Measurements from ENCODE around the gene SPOCD1.

SPOCD1 gene

DNA sequence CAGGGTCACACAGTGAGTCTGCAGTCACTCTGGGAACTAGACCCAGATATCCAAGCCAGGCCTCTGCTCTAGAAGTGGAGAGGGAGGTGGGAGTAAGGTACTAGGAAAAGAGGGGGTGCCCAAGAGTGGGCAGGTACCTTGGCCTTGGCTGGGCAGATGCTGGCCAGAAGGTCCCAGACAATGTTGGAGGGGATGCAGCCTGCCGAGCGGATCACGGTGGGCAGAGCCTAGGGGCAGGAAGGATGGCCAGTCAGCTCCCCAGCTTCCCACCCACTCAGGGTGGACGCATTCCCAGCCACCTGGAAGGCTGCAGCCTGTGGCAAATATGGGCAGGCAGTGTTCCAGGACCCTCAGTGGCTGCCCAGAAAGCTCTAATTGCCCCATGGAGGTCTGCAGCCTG is 23.3 kb downstream of the SPOCD1 start:
- TF ChIP-seq CTCF (IDR thresholded peaks at IDR 0.05; ENCODE audit: low read length, missing control alignments), result no peak
- no peak overlapping the region for H3K4me3 ChIP-seq (replicated peaks; ENCODE audit: low read depth, low read length)
- DNase-seq (ENCODE audit: low read depth), result no peak

GRCh38 chr1:31792116-31792515 is 23.7 kb downstream of the SPOCD1 start:
- no peak for TF ChIP-seq CTCF (IDR thresholded peaks at IDR 0.05; ENCODE audit: low read length, missing control alignments)
- no peak overlapping the region for H3K4me3 ChIP-seq (replicated peaks; ENCODE audit: low read depth, low read length)
- no peak for DNase-seq (ENCODE audit: low read depth)

- H3K4me3 ChIP-seq (replicated peaks; ENCODE audit: low read depth, low read length), result no peak overlapping the region
- no peak for TF ChIP-seq CTCF (IDR thresholded peaks at IDR 0.05; ENCODE audit: low read length, missing control alignments)
- no peak for DNase-seq (ENCODE audit: low read depth)
Observed at GRCh38 chr1:31791131-31791858, 24.5 kb downstream of the SPOCD1 start.

GRCh38 chr1:31790641-31791091 is 25.2 kb downstream of the SPOCD1 start:
- no peak for DNase-seq (ENCODE audit: low read depth)
- no peak for TF ChIP-seq CTCF (IDR thresholded peaks at IDR 0.05; ENCODE audit: low read length, missing control alignments)
- no peak overlapping the region for H3K4me3 ChIP-seq (replicated peaks; ENCODE audit: low read depth, low read length)

DNA sequence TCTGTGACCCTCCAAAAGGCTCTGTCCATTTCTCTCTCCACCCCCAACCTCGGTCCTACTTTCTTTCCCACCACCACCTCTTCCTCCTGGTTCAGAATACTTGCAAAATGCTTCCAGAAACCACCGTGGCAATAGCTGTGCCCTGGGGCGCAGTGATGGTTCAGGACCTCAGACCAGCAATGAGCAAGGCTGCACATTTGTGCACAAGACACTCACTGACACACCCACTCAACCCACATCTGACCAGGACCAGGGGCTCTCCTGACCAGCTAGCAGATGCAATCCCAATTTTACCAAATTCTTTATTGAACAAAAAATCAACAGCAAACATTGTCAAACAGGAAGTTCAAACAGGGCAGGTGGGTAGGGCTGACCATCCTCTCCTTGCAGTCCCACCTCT is 25.7 kb downstream of the SPOCD1 start:
- no peak for TF ChIP-seq CTCF (IDR thresholded peaks at IDR 0.05; ENCODE audit: low read length, missing control alignments)
- no peak overlapping the region for H3K4me3 ChIP-seq (replicated peaks; ENCODE audit: low read depth, low read length)
- no peak for DNase-seq (ENCODE audit: low read depth)

DNA sequence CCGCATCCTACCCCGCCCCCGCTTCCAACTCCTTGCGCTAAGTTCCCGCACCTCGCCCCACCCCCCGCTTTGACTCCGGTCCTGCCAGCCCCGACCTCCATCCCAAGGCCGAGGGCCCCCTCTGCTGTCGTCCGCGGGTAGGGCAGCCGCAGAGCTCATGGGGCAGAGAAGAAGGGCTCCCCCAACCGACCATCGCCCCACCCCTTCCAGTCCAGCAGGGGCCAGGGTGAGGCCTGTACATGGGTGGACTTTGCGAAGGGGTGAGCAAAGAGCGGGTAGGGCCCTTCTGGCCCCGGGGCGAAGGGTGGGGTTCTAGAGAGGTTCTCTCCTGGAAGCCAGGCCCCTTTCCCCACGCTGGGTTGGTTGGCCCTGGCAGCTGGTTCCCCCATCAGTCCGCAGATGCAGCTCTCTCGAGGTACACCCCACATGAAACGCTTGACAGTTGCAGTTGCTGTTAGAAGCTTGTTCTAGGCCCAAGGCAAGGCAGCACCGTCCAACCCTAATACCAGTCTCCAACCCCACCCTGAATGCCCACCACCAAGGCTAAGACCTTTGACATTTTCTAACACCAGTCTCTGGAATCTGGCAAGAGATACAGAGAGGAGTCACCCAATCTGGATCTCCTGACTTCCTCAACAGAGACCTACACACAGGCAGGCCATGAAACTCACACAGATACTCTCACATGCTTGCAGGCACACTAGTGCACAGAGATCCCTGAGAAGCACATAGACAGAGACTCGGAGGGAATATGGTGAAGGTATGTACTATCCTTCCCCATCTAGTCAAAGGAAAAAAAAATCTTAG is 26.4 kb downstream of the SPOCD1 start:
- H3K4me3 ChIP-seq (replicated peaks; ENCODE audit: low read depth, low read length), result peak overlapping the region; percentile 73
- peak; percentile 81 for TF ChIP-seq CTCF (IDR thresholded peaks at IDR 0.05; ENCODE audit: low read length, missing control alignments)
- DNase-seq (ENCODE audit: low read depth), result peak; percentile 90
